ENCODE data around the gene MROH2A. TPM values are rescaled to one million over a fixed set of nuclear protein-coding genes. Genes with fewer than 3 reads are reported as not detected.

MROH2A gene
- total RNA-seq, 1 donor from 2014 or later = not detected

- no peak for DNase-seq (ENCODE audit: low read depth in 2 of 2)
Observed at GRCh38 chr2:233801357-233802131, 23.4 kb downstream of the MROH2A start.

DNA sequence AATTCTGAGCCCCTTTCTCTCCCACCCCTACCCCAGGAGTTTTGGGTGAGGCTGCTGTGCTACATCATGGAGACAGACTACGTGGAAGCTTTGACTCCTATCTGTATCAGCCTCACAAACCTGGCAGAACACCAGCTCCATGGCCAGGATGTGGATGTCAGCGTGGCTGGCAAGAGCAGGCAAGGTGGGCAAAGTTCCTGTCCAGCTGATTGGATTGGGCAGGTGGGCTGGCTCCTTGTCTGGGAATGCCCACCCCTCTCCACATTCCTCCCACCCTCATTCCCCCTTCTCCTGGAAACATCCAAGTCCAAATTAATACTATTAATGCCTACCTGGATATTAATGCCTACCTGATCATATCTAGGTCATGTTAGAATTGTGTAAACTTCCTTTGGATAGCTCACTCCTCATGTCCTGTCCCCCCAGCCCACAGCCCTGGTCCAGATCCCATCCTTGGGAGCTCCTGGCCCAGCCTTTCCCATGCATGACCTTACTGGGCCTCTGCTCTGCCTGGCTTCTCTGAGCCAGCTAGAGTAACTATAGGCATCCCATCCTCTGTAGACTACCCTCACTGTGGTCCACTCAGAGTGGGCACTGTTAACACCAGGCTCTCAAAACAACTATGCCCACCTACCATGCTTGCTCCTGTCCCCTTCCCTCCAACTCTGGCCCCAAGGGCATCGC lies 24.1 kb downstream of the MROH2A start:
- no peak for DNase-seq (ENCODE audit: low read depth in 2 of 2)

- no peak for DNase-seq (ENCODE audit: low read depth in 2 of 2)
Observed at GRCh38 chr2:233803292-233803911, 25.3 kb downstream of the MROH2A start.

- DNase-seq (ENCODE audit: low read depth in 2 of 2) = no peak
Observed at GRCh38 chr2:233803994-233804393, 25.9 kb downstream of the MROH2A start.

DNA sequence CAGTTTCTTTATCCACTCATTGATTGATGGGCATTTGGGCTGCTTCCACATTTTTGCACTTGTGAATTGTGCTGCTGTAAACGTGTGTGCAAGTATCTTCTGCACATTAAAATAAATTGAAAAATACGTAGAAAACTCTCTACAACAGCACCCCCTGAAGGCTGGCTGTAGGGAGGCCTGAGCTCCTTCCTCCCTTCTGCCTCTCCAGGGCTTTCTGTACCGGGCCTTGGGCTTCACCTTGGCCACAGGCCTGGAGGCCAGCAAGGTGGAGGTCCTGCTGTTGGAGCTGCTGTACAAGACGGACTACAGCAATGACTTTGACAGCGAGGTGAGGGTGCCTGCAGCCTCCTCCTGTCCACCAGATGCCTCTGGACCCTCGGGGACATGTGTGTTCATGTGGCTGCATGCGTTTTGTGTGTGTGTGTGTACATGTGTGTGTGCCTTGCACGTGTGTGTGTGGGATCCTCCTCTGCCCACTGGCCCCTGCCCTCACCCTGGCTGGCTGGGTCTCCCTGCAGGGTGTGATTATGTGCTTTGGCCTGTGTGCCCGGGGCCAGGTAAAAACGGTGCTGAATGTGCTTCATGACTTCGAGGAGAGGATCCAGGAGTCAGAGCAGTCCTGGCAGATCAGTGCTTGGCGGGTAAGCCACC lies 29.2 kb downstream of the MROH2A start:
- no peak for DNase-seq (ENCODE audit: low read depth in 2 of 2)

DNA sequence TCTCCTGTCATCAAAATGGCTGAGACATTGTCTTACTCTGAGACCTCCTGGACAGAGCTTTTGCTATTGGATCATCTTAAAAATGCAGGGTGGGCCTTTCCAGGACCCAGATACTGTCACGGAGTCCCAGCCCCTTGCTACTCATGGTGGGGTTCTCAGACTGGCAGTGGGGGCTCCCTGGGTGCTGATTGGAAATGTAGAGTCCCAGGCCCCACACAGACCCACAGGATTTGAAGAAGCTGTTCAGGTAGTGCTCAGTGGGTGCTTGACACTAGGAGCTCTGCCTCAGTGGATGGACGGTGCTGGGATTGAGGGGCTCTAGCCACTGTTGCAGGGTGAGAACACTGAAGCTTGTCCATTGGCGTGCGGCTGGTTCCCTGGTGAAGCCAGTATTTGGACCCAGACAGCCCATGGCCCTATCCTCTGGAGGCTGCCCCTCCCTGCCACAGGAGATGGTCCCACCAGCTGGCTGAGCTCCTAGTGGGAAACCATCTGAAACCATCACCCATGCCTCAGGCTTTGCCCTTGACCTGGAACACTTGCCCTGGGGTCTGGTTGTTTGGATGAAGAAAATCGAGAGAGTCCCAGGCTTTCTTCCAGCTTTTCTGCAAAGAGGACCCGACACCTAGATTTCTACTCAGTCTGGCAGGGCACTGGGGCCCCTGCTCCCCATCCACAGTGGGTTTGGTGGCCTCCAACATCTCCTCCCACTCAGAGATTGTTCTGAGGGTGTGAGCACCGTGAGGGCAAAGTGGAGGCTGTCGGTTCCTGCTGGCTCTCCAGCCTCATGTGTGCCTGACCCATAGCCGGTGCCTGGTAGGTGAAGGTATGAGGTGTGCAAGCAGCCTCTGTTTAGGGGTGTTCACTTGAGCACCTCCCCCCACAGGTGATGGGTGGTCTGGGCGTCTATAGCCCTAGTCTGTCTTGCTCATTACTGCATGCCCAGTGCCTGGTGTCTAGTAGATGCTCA lies 30.1 kb downstream of the MROH2A start:
- DNase-seq (ENCODE audit: low read depth in 2 of 2) = no peak

DNA sequence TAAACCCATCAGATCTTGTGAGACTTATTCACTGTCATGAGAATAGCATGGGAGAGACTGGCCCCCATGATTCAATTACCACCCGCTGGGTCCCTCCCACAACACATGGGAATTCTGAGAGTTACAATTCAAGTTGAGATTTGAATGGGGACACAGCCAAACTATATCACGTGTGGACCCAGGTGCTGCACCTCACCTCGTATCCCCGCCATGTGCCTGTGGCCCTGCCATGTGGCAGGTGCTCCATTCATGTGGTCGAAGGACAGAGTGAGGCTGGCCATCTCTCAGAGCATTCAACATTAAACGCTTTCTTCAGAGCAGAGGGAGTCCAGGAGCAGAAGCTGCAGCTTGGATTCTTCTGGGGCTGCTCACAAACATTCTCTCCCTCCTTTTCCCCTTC lies 32.3 kb downstream of the MROH2A start:
- no peak for DNase-seq (ENCODE audit: low read depth in 2 of 2)

GRCh38 chr2:233811087-233811486 lies 33.0 kb downstream of the MROH2A start:
- no peak for DNase-seq (ENCODE audit: low read depth in 2 of 2)

DNA sequence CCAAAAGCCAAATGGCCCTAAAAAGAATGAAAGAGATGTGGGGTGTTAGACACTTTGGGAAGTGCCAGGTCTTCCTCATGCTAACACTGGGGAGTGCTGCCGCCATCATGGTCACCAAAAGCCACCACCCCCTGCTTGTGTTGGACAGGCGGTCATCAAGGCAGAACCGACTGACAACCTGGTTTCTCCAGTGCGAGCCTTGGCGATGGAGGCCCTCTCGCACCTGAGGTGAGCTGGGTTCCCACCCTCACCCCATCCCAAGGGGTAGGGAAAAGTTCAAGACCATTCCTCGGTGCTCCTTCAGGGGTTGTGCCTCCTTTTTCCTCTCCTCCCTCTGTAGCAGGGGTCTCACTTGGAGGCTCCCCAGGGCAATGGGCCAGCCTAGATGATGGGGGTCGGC lies 33.6 kb downstream of the MROH2A start:
- no peak for DNase-seq (ENCODE audit: low read depth in 2 of 2)

GRCh38 chr2:233813236-233814055 lies 35.3 kb downstream of the MROH2A start:
- no peak for DNase-seq (ENCODE audit: low read depth in 2 of 2)

GRCh38 chr2:233814056-233814835 lies 36.1 kb downstream of the MROH2A start:
- DNase-seq (ENCODE audit: low read depth in 2 of 2) = no peak

GRCh38 chr2:233815861-233816260 lies 37.7 kb downstream of the MROH2A start:
- DNase-seq (ENCODE audit: low read depth in 2 of 2) = no peak

- no peak for DNase-seq (ENCODE audit: low read depth in 2 of 2)
Observed at GRCh38 chr2:233816334-233816733, 38.2 kb downstream of the MROH2A start.

DNA sequence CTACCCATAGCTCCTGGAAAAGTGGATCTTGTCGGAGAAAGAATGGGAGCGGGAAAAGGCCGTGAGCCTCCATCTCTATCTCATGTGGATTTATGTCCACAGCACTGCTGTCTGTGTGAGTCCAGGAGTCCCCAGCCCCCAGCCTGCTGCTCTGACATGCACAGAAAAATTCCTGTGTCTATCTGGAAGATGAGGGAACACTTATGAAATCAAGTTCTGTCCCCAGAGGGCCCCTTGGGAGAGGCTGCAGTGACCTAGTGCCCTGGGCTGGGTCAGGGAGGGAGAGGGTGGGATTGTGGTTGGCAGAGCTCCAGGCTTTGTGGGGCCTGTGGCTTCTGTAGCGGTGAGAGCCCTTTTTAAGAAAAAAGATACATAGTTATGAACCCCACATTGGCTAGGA lies 38.6 kb downstream of the MROH2A start:
- DNase-seq (ENCODE audit: low read depth in 2 of 2) = no peak

DNA sequence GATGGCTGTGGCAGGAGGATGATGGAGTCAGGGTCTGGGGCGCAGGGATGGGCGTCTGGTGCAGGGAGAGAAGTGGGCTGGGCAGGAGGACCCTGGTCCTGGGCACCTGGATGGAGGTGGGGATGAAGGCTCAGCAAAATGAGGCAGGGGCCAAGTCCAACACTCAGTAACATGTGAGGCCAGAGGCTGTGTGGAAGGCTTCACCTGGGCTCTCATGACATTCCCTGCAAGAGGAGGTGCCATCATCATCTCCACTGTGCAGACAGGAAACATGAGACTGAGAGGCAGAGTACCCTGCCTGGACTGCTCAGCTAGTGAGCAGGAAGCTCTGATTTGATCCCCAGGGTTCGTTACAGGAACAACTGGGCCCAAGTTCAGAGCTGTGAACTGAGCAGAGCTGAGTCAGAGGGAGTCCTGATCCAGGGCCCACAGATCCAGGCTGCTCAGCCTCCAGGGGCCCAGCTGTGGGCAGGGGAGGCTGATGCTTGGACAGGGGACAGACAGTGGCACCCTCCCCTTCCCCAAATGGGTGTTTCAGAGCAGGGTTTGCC lies 39.3 kb downstream of the MROH2A start:
- DNase-seq (ENCODE audit: low read depth in 2 of 2) = no peak

GRCh38 chr2:233817995-233818638 lies 40.0 kb downstream of the MROH2A start:
- DNase-seq (ENCODE audit: low read depth in 2 of 2) = no peak

- no peak for DNase-seq (ENCODE audit: low read depth in 2 of 2)
Observed at GRCh38 chr2:233818639-233819621, 40.8 kb downstream of the MROH2A start.

All from dermis microvascular lymphatic vessel endothelial cell (primary cell).